PFSK-1 (cell line): ENCODE measurements around the gene FGF1.

Experiments
- FOXP2 ChIP-seq: optimal IDR thresholded peaks from 2 replicates; pipeline ENCODE3; 2011; ENCODE audit warnings: borderline replicate concordance, control low read depth, inconsistent platforms; ENCODE audit not compliant: insufficient read depth; ENCODE audit errors: extremely low read length, extremely low read depth
- POLR2AphosphoS5 ChIP-seq: IDR thresholded peaks from 2 replicates; pipeline ENCODE4 v1.6.1; 2012; ENCODE audit warnings: low read depth, mild to moderate bottlenecking, control low read depth, low read length, moderate library complexity
- REST ChIP-seq, 2 experiments: IDR thresholded peaks; 2 replicates each; pipeline versions ENCODE4 v1.6.1 to v1.8.0; 2011 to 2012; ENCODE audit warnings: low read depth in 2 of 2, low read length in 2 of 2, control low read depth in 1 of 2, inconsistent platforms in 1 of 2, mild to moderate bottlenecking in 1 of 2, moderate library complexity in 1 of 2; ENCODE audit not compliant: insufficient read depth in 1 of 2
- SIN3A ChIP-seq: IDR thresholded peaks from 2 replicates; pipeline ENCODE4 v1.6.1; 2012; ENCODE audit warnings: mild to moderate bottlenecking, low read length, moderate library complexity, borderline replicate concordance; ENCODE audit not compliant: insufficient read depth
- TAF1 ChIP-seq: IDR thresholded peaks from 2 replicates; pipeline ENCODE4 v1.6.1; 2012; ENCODE audit warnings: low read length, control low read depth, borderline replicate concordance; ENCODE audit not compliant: insufficient read depth

The FGF1 gene

GRCh38 chr5:142716963-142717362, 31.1 kb upstream of the FGF1 start:
- no peak for TF ChIP-seq FOXP2
- TF ChIP-seq POLR2AphosphoS5, result no peak
- TF ChIP-seq REST (IDR thresholded peaks at IDR 0.05; ENCODE audit: insufficient read depth in 1 of 2, low read depth in 2 of 2, low read length in 2 of 2), result no peak
- no peak for TF ChIP-seq SIN3A
- no peak for TF ChIP-seq TAF1

- TF ChIP-seq TAF1 (no peak), SIN3A (no peak), POLR2AphosphoS5 (no peak), REST (IDR thresholded peaks at IDR 0.05; ENCODE audit: insufficient read depth in 1 of 2, low read depth in 2 of 2, low read length in 2 of 2) (no peak), FOXP2 (no peak)
Measured at GRCh38 chr5:142715291-142715690, 29.4 kb upstream of the FGF1 start.

GRCh38 chr5:142713121-142713706, 27.3 kb upstream of the FGF1 start:
- TF ChIP-seq FOXP2 (no peak), POLR2AphosphoS5 (0 out of 2 replicates have a peak, but pooled peaks have one; percentile 42), REST (IDR thresholded peaks at IDR 0.05; ENCODE audit: insufficient read depth in 1 of 2, low read depth in 2 of 2, low read length in 2 of 2) (0 out of 4 replicates have a peak, but pooled peaks of 1 of the 2 experiments have one; percentile 35), TAF1 (peak; percentile 46; the same call in 1 of the 2 replicates), SIN3A (0 out of 2 replicates have a peak, but pooled peaks have one; percentile 36)

GRCh38 chr5:142703153-142703552, 17.3 kb upstream of the FGF1 start:
- TF ChIP-seq FOXP2 (no peak), REST (IDR thresholded peaks at IDR 0.05; ENCODE audit: insufficient read depth in 1 of 2, low read depth in 2 of 2, low read length in 2 of 2) (no peak), TAF1 (no peak), SIN3A (no peak), POLR2AphosphoS5 (no peak)
